ENCODE measurements around the gene ALCAM.

The ALCAM gene

GRCh38 chr3:105367063-105367405 lies 325 bp downstream of the ALCAM start:
- Histone ChIP-seq H3K4me2 (ENCODE audit: low read length) (peak overlapping the region; percentile 93), H2BK120ac (ENCODE audit: insufficient read depth, low read length, poor library complexity) (peak overlapping the region; percentile 29), H2BK12ac (ENCODE audit: low read length) (no peak overlapping the region), H3K36me3 (ENCODE audit: control insufficient read depth in 1 of 2, insufficient read depth in 2 of 2, low read length in 2 of 2) (no peaks in the 10 kb centered on the region), H3K79me1 (ENCODE audit: low read length) (peaks cover 12% of the 10 kb centered on the region), H3K27ac (ENCODE audit: low read depth, low read length) (peak overlapping the region; percentile 37), H3K27me3 (ENCODE audit: insufficient read depth, low read length) (no peaks in the 10 kb centered on the region), H4K12ac (ENCODE audit: low read depth, low read length) (peak overlapping the region; percentile 47), H4K91ac (ENCODE audit: low read depth, low read length) (peak overlapping the region; percentile 20), H3K4me1 (ENCODE audit: control insufficient read depth in 1 of 2, insufficient read depth in 2 of 2, low read length in 2 of 2) (peaks cover 0 to 3% of the 10 kb centered on the region in 2 experiments), H3K4ac (ENCODE audit: low read depth, low read length) (peak overlapping the region; percentile 19), H3K14ac (ENCODE audit: low read length) (peak overlapping the region; percentile 62), H2AFZ (ENCODE audit: insufficient read depth, low read length, poor library complexity) (peak overlapping the region; percentile 67), H4K8ac (ENCODE audit: low read depth, low read length) (no peak overlapping the region), H3K9me3 (ENCODE audit: insufficient read depth, low read depth, low read length) (no peaks in the 10 kb centered on the region), H3K4me3 (ENCODE audit: low read depth, low read length) (peak overlapping the region; percentile 77), H3K23ac (ENCODE audit: low read length) (no peak overlapping the region), H2BK5ac (ENCODE audit: low read depth, low read length, poor library complexity) (peak overlapping the region; percentile 31), H2AK5ac (ENCODE audit: low read length) (no peak overlapping the region), H3K79me2 (ENCODE audit: control insufficient read depth, insufficient read depth, low read length, poor library complexity) (peaks cover 10% of the 10 kb centered on the region), H3K9ac (ENCODE audit: low read length) (peak overlapping the region; percentile 49), H3K18ac (ENCODE audit: low read length) (no peak overlapping the region)
- no CpG with 5 or more reads among the region's 29 CpGs for WGBS (ENCODE audit: extremely low coverage, insufficient coverage, insufficient read length)
- no peak for DNase-seq

- H3K79me2 ChIP-seq (ENCODE audit: control insufficient read depth, insufficient read depth, low read length, poor library complexity), result peaks cover 10% of the 10 kb centered on the region
- H3K14ac ChIP-seq (ENCODE audit: low read length), result peak overlapping the region; percentile 51
- H3K4me1 ChIP-seq (ENCODE audit: control insufficient read depth in 1 of 2, insufficient read depth in 2 of 2, low read length in 2 of 2), result peaks cover 0 to 3% of the 10 kb centered on the region in 2 experiments
Measured at GRCh38 chr3:105367406-105368213, 901 bp downstream of the ALCAM start.

GRCh38 chr3:105368566-105369499 lies 2.1 kb downstream of the ALCAM start:
- no CpG with 5 or more reads among the region's 45 CpGs for WGBS (ENCODE audit: extremely low coverage, insufficient coverage, insufficient read length)
- peak overlapping the region; percentile 72 for H4K8ac ChIP-seq (ENCODE audit: low read depth, low read length)
- H3K14ac ChIP-seq (ENCODE audit: low read length), result peak overlapping the region; percentile 22
- peak overlapping the region; percentile 0 for H4K91ac ChIP-seq (ENCODE audit: low read depth, low read length)
- peak overlapping the region; percentile 56 for H2AFZ ChIP-seq (ENCODE audit: insufficient read depth, low read length, poor library complexity)
- H3K23ac ChIP-seq (ENCODE audit: low read length), result no peak overlapping the region
- H3K27ac ChIP-seq (ENCODE audit: low read depth, low read length), result peak overlapping the region; percentile 56
- H2BK120ac ChIP-seq (ENCODE audit: insufficient read depth, low read length, poor library complexity), result peak overlapping the region; percentile 2
- no peak overlapping the region for H2BK12ac ChIP-seq (ENCODE audit: low read length)
- peak overlapping the region; percentile 11 for H4K12ac ChIP-seq (ENCODE audit: low read depth, low read length)
- no peaks in the 10 kb centered on the region for H3K9me3 ChIP-seq (ENCODE audit: insufficient read depth, low read depth, low read length)
- H2AK5ac ChIP-seq (ENCODE audit: low read length), result no peak overlapping the region
- peak overlapping the region; percentile 36 for H3K4ac ChIP-seq (ENCODE audit: low read depth, low read length)
- peak overlapping the region; percentile 93 for H3K4me2 ChIP-seq (ENCODE audit: low read length)
- DNase-seq, result peak in 1 of 2 donors; percentile 9
- peaks cover 10% of the 10 kb centered on the region for H3K79me2 ChIP-seq (ENCODE audit: control insufficient read depth, insufficient read depth, low read length, poor library complexity)
- H3K18ac ChIP-seq (ENCODE audit: low read length), result peak overlapping the region; percentile 32
- H3K27me3 ChIP-seq (ENCODE audit: insufficient read depth, low read length), result no peaks in the 10 kb centered on the region
- peak overlapping the region; percentile 69 for H3K9ac ChIP-seq (ENCODE audit: low read length)
- H3K4me3 ChIP-seq (ENCODE audit: low read depth, low read length), result peak overlapping the region; percentile 76
- peak overlapping the region; percentile 8 for H2BK5ac ChIP-seq (ENCODE audit: low read depth, low read length, poor library complexity)
- peaks cover 12% of the 10 kb centered on the region for H3K79me1 ChIP-seq (ENCODE audit: low read length)
- peaks cover 0 to 3% of the 10 kb centered on the region in 2 experiments for H3K4me1 ChIP-seq (ENCODE audit: control insufficient read depth in 1 of 2, insufficient read depth in 2 of 2, low read length in 2 of 2)
- H3K36me3 ChIP-seq (ENCODE audit: control insufficient read depth in 1 of 2, insufficient read depth in 2 of 2, low read length in 2 of 2), result no peaks in the 10 kb centered on the region

More at GRCh38 chr3:105367406-105368213, 901 bp downstream of the ALCAM start:
- no peaks in the 10 kb centered on the region for H3K36me3 ChIP-seq (ENCODE audit: control insufficient read depth in 1 of 2, insufficient read depth in 2 of 2, low read length in 2 of 2)
- H3K27me3 ChIP-seq (ENCODE audit: insufficient read depth, low read length), result no peaks in the 10 kb centered on the region
- peak overlapping the region; percentile 67 for H3K18ac ChIP-seq (ENCODE audit: low read length)
- H2AK5ac ChIP-seq (ENCODE audit: low read length), result no peak overlapping the region
- no peak overlapping the region for H3K23ac ChIP-seq (ENCODE audit: low read length)
- peak in 1 of 2 donors; percentile 50 for DNase-seq
- WGBS (ENCODE audit: extremely low coverage, insufficient coverage, insufficient read length), result no CpG with 5 or more reads among the region's 37 CpGs
- H2BK12ac ChIP-seq (ENCODE audit: low read length), result no peak overlapping the region
- peak overlapping the region; percentile 29 for H2BK120ac ChIP-seq (ENCODE audit: insufficient read depth, low read length, poor library complexity)
- H3K27ac ChIP-seq (ENCODE audit: low read depth, low read length), result peak overlapping the region; percentile 25
- H3K4ac ChIP-seq (ENCODE audit: low read depth, low read length), result peak overlapping the region; percentile 19
- H2BK5ac ChIP-seq (ENCODE audit: low read depth, low read length, poor library complexity), result peak overlapping the region; percentile 31
- no peaks in the 10 kb centered on the region for H3K9me3 ChIP-seq (ENCODE audit: insufficient read depth, low read depth, low read length)
- H3K4me3 ChIP-seq (ENCODE audit: low read depth, low read length), result peak overlapping the region; percentile 77
- peak overlapping the region; percentile 93 for H3K4me2 ChIP-seq (ENCODE audit: low read length)
- peak overlapping the region; percentile 20 for H4K91ac ChIP-seq (ENCODE audit: low read depth, low read length)
- H3K9ac ChIP-seq (ENCODE audit: low read length), result peak overlapping the region; percentile 60
- peak overlapping the region; percentile 67 for H2AFZ ChIP-seq (ENCODE audit: insufficient read depth, low read length, poor library complexity)
- H4K12ac ChIP-seq (ENCODE audit: low read depth, low read length), result peak overlapping the region; percentile 47
- H4K8ac ChIP-seq (ENCODE audit: low read depth, low read length), result peak overlapping the region; percentile 30
- H3K79me1 ChIP-seq (ENCODE audit: low read length), result peaks cover 12% of the 10 kb centered on the region

Data from trophoblast cell (in vitro differentiated cells and primary cell).